Activated T-helper 1 cell treated with anti-CD3 and anti-CD28 coated beads, Interleukin-2, amount 50 U/mL, for 16 hours (primary cell): ENCODE results near the gene OR6K2.
"Not testable (repeated sequence)": the region's sequence is repeated elsewhere in the genome, so short reads cannot be mapped to it uniquely, and the experiment has no call there.

Source experiments
- DNase-seq, 2 donors: peaks; one replicate each; pipeline ENCODE4 v3.0.0-alpha.2; 2020; ENCODE audit warnings: low read depth in 1 of 2, low spot score in 1 of 2

Gene OR6K2

DNA sequence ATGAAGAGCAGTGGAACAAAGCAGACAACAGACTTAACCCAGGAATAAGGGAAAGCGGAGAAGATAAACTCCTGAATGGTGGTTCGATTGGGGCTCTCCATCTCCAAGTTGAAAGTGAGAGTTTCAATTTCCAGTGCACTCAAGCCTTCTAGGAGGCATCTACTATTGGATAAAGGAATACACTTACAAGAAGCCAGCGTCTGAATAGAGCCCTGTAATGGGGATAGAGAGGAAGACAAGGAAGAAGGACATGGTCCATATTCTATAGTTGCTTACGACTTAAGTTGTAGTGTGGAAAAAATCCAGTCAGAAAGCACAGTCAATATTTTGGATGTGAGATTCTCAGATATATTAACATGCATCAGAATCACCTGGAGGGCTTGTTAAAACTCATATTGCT is at the start of gene OR6K2:
Gene OR6K2, minus strand, starts transcription at position 101 of the 400 bp plus-strand sequence. Its CDS starts 0 bp downstream, at position 101.
- DNase-seq: no peak

- no peak for DNase-seq
Measured at GRCh38 chr1:158735848-158736247, 35.4 kb upstream of the OR6K2 start.

GRCh38 chr1:158732524-158732923 is 32.1 kb upstream of the OR6K2 start:
- DNase-seq: no peak

DNA sequence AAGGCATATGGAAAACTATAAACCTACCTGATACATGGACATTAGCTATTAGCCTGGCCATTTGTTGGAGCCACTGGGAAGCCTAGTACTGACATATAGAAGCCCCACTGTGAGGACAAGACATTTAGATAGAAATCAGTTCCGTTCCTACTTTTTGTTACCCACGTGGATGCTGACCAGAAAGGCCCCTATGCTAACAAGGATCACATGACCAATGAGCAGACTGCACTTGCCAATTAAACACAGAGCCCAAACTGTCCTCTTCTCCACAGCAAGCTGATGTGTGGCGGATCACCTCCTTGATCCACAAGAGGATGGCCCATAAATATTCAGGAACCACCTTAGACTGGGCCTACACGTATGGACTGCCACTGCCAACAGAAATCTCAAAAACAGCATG is 31.3 kb upstream of the OR6K2 start:
- DNase-seq: no peak

DNA sequence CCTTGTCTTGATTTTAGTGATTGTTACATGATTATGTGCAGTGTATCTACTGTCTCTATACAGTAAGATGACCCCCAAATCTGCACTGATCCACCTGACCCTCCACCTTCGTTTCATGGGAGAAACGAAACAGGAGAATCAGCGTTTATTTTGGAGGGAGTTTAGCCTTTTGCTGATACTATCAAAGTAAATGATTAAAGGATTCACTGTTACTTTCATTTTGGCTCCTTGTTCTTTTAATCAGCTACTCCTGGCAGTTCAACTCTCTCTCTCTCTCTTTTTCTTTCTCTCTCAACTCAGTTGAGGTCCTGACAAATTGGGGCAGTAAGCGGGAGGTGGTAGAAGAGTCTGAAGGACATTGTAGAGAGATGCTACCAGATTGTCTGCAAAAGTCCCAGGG is 30.0 kb upstream of the OR6K2 start:
- no peak for DNase-seq

DNA sequence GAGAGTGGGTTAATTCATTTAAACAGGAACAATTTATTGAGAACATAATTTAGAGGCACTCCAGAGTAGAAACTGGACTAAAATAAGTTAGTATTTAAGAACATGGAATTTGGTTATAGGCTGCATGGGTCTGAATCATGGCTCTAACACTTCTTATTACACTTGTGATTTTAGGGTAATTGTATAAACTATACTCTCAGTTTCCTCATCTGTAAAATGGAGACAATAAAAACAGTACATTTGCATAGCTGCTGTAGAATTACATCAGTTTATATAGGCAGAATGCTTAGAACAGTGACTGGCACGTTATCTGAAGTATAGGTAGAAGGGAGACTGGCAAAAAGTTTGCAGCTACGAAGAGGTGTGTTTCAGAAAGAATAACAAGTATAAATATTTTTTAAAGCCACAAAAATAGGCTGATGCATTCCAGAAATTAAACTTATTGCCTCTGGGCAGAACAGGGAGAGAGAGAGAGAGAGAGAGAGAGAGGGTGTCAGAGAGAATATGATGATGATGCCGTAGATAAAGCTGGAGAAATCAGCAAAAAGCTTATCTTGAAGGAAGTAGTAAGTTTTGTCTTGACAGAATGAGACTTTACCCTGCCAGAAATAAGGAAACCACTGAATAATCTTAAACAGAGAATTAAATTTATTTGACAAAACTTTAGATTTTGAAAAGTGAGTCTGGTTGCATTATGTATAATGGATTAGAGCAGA is 28.2 kb upstream of the OR6K2 start:
- no peak for DNase-seq

GRCh38 chr1:158724442-158724841 is 24.0 kb upstream of the OR6K2 start:
- DNase-seq: no peak

DNA sequence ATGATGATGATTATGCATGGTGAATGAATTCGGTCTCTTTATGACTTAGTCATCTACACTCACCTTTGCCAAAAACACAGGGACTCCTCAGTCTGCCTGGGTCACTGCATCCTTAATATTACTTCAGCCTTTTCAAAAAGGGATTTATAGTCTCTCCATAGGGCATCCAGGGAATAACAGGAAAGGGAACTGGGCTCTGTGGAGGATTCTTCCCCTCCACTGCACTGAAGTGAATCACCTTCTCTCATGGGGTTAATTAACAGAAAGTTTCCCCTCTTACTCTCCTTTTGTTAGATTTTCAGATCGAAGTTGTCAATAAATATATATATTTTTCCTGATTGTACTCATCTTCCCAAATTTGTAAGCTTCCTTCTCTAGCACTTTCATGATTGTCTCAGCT is 20.2 kb upstream of the OR6K2 start, which contains the start of gene OR6K3:
Gene OR6K3, minus strand, starts transcription at position 101 of the 400 bp plus-strand sequence. CDS start 2,605 bp downstream, outside the sequence.
- DNase-seq: no peak

DNA sequence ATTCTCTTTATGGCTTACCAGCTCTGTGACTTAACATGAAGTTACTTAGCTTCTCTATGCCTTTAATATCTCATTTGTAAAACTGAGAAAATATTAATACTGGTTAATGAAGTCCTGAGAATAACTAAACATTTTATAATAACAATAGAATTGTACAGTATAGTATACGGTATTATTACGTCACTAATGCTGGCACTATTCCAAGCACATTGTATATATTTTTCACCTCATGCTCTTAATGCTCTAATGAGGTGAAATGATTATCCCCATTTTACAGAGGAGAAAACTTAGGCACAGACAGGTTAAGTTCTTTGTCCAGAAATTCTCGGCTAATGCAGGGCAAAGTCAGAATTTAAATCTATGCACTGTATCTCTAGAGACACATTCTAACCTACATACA is 19.2 kb upstream of the OR6K2 start:
- no peak for DNase-seq

DNA sequence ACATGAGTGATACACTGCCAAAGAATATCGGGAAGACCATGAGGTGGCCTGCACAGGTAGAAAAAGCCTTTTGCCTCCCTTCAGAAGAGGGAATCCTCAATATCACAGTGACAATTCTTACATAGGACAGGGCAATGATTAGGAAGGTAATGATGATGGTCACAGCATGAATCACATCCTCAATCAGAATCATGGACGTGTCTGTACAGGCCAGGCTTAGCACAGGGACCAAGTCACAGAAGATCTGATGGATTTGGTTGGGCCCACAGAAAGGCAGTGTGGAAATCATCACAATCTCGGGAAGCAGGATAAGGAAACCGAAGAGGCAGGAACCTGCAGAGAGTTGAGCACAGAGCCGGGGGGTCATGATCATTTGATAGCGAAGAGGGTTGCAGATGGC is 16.9 kb upstream of the OR6K2 start:
- no peak for DNase-seq

GRCh38 chr1:158716335-158716734 is 15.9 kb upstream of the OR6K2 start:
- DNase-seq: no peak

- no peak for DNase-seq
Measured at GRCh38 chr1:158714754-158715153, 14.3 kb upstream of the OR6K2 start.

DNA sequence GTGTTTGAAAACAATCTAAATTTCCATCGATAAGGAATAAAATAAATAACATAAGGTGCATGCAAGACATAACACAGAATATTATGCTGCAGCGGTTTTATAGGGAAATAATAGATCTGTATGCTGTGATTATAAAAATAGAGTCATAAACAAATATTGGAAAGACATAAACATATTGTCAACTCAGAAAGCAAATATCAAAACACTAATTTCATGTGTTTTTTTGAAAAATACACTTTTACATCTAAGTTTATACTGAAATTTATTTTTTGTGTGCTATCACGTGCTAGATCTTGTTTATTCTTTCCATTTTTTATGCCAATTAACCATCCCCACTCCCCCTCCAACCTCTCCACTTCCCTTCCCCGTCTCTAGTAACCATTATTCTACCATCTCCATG is 10.6 kb upstream of the OR6K2 start:
- DNase-seq: no peak

DNA sequence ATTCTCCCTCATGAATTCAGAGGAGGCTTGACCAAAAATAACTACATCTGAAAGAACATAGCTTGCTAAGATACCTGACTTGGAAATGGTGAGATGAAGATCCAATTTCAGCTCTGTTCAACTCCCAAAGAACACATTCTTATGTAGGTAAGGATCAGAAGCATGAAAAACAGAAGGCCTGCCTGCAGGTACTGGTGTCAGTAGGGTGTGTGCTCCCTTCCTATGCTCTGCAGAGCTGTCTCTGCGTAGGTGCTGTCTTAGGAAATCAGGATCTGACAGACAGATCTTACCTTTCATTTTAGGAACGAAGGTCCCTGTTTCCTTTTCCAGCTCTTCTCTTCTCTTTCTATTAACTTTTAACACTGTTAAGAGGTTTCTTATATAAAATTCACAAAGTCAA is 5.6 kb upstream of the OR6K2 start:
- DNase-seq: no peak

DNA sequence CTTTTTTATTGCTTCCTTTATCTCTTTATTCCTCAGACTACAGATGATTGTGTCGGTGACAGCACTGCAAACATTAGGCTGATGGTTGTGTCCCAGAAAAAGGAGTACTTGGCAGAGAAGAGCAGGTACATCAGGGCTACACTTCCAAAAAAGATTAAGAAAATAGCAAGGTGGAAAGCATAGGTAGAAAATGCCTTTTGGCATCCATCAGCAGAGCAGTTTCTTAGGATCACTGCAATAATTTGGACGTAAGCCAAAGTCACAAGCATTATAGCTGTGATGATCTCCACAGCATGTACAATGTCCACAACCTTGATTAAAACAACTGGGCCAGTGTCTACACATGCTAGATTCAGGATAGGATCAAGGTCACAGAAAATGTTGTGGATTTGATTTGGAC is 5.9 kb downstream of the OR6K2 start:
- DNase-seq: no peak

GRCh38 chr1:158692356-158692755 is 8.1 kb downstream of the OR6K2 start:
- no peak for DNase-seq

GRCh38 chr1:158691907-158692306 is 8.5 kb downstream of the OR6K2 start:
- no peak for DNase-seq

DNA sequence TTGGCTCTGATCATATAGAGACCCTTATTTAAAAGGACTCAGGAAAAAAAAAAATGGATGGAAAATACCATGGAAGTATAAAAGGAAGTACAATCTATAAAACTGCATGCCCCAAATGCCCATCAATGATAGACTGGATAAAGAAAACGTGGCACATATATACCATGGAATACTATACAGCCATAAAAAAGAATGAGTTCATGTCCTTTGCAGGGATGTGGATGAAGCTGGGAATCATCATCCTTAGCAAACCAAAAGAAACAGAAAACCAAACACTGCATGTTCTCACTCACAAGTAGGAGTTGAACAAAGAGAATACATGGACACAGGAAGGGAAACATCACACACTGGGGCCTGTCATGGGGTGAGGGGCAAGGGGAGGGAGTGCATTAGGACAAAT is 9.3 kb downstream of the OR6K2 start:
- not testable (repeated sequence) for DNase-seq

GRCh38 chr1:158689875-158690274 is 10.6 kb downstream of the OR6K2 start:
- DNase-seq: no peak

DNA sequence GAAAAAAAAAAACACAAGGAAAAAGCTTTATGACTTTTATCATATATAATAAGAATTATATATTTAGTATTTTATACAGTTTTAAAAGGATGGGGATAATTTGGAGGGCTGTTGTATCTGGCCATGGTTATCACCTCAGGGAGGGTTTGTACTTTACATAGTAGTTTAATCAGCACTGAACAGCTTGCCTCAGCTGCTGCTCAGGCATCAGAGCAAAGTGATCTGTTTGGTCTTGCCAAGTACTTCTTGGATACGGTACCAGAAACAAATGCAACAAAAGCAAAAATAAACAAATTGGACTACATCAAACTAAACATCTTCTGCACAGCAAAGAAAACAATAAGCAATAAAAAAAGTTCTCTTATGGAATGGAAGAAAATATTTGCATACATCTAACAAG is 11.3 kb downstream of the OR6K2 start:
- DNase-seq: no peak

- DNase-seq: not testable (repeated sequence)
Measured at GRCh38 chr1:158688343-158688742, 12.1 kb downstream of the OR6K2 start.

DNA sequence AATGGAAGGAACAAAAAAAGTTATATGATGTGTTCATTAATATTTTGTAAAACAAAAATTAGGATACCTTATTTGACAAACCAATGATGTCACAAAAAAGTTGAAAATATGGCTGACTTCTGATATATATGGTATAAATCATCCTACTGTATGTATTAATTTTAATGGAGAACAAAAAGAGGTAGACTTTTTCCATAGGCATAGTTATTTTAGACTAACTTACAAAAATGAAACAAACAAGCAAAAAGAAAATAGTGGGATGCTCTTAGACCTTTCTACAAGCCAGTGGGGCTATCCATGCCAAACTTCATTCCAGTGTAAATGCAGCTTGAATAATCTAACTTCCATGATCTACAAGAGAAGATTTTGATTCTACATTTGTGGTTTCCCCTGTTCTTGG is 13.4 kb downstream of the OR6K2 start:
- DNase-seq: no peak
